GM19023 (cell line): ENCODE results near the gene DIPK1B.
"Not testable (repeated sequence)": the region's sequence is repeated elsewhere in the genome, so short reads cannot be mapped to it uniquely, and the experiment has no call there.

Experiments used
- ATAC-seq: cut with Tn5 transposase; IDR thresholded peaks from one replicate; pipeline ENCODE4 v1.9.1; 2021; ENCODE audit warnings: mild to moderate bottlenecking, moderate library complexity; ENCODE audit not compliant: unreplicated experiment

Gene DIPK1B

DNA sequence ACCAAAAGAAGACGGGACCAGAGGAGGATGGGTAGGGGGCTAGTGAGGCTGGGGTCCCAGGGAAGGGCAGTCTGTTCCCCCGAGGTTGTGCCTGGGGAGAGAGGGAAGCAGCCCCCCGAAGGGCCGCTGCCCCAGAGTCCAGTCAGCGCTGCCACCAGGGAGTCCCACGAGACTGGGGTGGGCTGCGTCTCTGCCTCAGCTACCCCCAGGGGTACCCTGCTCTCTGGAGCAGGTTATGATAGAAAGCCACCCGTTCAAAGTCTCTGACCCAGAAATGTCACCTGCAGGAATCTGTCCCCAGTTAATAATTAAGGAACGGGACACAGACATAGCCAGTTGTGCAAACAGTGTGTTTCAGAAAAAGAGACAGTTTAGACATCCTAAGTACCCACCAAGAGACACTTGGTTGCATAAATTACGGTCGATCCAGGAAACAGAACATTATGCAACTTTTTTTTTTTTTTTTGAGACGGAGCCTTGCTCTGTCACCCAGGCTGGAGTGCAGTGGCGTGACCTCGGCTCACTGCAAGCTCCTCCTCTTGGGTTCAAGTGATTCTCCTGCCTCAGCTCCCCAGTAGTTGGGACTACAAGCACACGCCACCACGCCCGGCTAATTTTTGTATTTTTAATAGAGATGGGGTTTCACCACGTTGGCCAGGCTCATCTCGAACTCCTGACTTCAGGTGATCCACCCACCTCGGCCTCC lies 14.4 kb upstream of the DIPK1B start:
- ATAC-seq: no peak

DNA sequence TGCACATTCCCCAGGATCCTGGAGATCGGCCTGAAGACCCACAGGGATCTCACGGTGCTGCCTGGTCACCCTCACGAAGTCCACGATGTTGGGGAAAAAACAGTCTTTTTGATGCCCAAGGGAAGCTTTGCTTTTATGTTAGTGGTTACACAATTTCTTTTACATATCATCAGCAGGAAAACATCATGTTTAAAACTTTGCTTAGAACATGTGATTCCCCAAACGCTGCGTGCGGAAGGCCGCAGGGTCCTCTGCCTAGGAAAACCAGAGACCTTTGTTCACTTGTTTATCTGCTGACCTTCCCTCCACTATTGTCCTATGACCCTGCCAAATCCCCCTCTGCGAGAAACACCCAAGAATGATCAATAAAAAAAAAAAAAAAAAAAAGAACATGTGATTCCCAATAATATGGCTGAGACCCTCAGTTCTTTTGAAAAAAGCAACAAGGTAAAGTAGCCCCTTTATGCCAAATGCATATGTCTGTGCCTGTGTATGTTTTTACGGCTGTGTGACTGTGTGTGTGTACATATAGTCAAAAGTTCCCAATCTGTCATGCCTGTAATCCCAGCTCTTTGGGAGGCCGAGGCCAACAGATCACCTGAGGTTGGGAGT lies 13.6 kb upstream of the DIPK1B start:
- no peak for ATAC-seq

DNA sequence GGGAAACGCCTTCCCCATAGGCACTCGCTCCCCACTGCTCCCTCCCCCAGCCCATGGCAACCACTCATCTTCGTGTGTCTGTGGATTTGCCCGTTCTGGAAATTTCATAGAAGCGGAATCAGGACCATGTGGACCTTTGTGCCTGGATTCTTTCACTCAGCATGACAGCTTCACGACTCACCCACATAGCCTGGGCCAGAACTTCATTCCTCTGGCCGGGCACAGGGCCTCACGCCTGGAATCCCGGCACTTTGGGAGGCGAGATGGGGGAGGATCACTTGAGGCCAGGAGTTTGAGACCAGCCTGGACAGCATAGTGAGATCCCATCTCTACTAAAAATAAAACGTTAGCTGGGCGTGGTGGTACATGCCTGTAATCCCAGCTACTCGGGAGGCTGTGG lies 12.1 kb upstream of the DIPK1B start:
- no peak for ATAC-seq

DNA sequence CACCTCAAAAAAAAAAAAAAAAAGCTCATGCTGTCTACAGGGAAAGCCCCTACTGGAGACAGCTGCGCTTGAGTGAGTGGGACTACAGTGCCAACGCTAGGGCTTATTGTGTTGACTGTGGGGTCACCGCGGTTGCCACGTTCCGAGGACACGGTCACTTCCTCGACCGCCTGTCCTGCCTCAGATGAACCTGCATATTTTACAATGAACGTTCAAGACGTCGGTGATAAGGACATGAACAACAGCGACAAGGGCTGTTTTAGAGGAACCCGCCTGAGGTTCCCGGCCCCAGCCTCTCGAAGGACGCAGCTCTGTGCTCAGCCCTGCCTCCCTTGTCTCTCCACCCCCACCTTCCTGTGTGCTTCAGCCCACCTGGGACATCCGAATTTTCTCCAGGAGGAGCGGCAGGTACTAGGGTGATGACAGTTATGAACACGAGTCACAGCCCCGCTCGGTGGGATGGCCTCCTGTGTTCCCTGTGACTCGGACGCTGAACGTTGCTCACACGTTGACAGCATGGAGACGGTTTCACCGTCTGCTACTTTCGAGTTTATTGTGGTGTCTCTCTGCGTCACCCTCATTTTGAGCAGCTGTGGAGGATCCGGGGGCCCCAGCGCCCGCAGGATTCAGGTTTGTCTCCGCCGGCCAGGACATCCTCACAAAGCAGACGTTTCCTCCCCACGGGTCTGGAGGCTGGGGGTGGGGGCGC lies 11.3 kb upstream of the DIPK1B start:
- ATAC-seq: peak; percentile 61

DNA sequence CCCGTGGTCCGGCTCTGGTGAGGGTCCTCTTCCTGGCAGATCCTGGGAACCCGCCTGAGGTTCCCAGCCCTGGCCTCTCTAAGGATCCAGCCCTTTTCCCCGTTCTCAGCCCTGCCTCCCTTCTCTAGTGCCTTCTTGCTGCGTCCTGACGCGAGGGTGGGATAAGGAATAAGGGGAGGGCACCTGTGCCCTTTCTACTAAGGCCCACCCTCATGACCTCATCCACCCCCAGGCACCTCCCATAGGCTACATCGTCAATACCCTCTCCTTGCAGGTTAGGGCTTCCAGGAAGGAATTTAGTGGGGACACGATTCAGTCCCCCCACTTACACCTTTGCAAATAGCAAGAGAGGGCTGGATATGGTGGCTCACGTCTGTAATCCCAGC lies 10.7 kb upstream of the DIPK1B start:
- ATAC-seq: no peak

DNA sequence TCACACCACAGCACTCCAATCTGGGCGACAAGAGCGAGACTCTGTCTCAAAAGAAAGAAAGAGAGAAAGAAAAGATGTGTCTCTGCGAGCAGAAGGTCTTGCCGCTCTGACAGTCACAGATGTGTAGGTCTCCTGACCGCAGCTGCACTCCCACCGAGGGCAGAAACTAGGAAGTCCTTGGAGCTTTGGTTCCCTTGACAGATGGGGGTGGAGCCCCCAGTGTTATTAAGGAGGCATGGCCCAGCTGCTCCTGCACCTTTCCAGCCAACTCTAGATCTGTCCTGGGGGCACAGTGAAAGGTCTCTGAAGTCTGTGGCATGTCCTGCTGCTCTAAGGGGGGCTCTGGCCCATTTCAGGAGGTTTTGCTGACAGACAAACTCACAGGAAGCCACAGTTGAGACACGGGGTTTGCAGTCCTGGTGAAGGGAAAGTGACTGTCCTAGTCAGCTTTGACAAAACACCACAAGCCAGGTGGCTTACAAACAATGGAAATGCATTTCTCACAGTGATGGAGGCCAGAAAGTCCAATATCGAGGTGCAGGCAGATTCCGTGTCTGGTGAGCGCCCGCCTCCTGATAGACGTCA lies 9.0 kb upstream of the DIPK1B start:
- no peak for ATAC-seq

DNA sequence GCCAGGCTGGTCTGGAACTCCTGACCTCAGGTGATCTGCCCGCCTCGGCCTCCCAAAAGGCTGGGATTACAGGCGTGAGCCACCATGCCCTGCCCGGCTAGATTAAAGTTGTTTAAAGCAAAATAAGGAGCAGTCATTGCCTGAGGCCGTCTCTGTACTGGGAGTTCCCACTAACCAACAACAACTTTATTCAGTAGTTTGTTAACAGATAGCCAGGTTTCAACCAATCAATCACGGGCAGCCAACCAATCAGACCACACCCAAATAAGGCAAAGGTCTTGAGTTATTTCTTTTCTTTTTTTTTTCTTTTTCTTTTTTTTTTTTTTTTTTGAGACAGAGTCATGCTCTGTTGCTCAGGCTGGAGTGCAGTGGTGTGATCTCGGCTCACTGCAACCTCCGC lies 7.6 kb upstream of the DIPK1B start:
- not testable (repeated sequence) for ATAC-seq

DNA sequence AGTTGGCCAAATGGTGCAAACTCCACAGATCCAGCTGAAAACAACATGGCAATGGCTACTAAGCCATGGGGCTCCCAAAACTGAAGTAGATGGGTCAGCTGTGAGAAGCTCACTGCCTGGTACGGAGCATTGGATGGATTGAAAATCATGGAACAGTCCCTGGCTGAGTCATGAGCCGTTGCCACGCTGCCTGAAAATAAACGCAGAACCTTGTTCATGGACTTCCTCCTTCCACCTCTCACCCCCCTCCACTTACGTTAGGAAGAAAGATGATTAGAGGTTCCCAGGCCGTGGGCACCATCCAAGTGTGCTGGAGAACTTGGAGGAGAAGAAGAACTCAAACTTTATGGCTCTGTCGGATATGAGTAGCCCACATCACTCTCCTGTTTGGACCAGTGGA lies 6.8 kb upstream of the DIPK1B start:
- ATAC-seq: no peak

DNA sequence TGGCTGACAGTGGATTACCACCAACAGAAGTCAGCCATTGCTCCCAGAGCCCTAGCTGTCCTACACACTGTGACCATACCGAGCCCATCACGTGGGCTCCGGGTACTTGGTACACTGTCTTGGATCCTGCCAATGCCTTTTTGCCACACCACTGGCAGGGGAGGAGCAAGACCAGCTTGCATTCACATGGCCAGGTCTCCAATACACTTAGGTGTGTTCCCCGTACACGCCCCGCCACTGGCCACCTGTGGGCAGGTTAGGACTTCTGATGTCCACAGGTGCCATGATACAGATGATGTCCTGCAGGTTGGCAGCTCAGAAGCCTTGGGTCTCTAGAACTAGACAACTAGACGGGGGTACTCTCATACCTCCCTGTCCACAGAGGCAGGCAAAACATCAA lies 5.4 kb upstream of the DIPK1B start:
- no peak for ATAC-seq

DNA sequence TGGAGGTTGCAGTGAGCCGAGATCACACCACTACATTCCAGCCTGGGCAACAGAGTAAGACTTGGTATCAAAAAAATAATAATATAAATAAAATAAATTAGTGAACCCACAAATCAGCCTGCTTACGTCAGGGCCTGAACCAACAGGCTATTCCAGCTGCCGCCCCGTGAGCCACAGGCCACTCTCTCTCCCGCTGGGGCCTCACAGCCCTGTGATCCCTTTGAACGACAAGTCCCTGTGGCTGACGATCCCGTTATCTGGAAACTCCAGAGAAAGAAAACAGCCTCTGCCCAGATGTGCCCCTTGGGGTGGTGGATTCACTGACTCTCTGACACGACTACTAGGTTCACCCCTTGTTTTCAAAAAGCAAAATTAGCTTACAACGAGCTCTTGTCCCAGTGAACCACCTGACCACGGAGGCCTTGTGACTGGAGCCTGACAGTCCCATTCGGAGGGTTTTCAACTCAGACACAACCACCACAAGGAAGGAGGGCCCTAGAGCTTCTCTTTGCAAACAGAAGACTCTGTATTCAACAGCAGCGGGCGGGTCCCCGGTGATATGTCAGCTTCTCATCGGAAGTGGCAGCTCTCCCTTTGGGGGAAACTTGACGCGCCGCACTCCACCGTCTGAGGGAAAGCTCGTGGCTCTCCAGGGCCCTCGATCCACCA lies 4.4 kb upstream of the DIPK1B start:
- ATAC-seq: no peak

DNA sequence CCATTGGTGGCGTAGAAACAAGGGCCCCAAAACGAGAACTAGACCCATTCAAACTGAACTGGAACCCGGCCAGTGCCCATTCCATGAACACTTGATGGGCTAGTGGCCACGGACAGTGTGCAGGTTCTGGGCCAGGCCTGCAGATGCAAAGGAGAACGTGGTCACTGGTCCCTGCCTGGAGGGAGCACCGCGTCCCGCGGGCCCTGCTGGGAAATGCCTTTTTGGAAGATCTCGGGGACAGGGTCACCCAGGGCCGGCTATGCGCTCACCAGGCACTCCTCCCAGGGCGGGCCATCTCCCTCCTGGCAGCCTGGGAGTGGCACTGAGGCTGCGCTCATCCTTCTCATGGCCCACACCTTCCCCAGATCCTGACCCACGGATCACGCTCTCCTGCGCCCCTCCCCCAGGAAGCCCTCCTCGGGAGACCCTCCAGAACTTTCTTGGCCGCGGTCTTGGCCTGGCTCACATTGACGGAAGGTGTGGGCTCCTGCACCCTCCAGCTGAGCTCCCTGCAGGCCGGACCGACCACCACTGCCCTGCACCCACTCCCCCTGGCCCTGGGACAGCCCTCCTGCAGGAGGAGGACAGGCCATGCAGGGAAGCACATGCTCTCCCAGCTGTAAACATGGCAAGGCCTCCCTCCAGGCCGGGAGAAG lies 2.8 kb upstream of the DIPK1B start:
- ATAC-seq: no peak

DNA sequence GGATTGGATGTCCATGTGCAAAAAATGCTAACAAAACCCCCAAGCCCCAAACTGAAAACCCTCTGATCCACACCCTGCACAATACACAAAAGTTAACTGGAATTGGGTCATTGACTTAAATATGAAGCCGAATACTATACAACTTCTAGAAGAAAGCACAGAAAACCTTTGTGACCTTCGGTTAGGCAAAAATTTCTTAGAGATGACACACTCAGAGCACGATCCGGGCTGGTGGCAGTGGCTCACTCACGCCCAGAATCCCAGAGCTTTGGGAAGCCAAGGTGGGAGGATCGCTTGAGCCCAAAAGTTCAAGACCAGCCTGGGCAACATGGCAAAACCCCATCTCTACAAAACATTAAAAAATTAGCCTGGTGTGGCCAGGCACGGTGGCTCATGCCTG lies 1.8 kb upstream of the DIPK1B start:
- no peak for ATAC-seq

DNA sequence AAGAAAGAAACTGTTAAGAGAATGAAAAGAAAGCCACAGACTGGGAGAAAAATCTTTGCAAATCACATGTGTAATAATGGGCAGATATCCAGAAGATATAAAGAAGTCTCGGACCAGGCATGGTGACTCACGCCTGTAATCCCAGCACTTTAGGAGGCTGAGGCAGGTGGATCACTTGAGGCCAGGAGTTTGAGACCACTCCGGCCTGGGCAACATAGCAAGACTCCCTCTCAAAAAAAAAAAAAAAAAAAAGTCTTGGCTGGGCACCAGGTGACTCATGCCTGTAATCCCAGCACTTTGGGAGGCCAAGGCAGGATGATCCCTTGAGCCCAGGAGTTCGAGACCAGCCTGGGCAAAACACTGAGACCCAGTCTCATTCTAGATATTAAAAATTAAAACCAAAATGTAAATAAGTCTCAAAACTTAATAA lies 1.1 kb upstream of the DIPK1B start:
- not testable (repeated sequence) for ATAC-seq

DNA sequence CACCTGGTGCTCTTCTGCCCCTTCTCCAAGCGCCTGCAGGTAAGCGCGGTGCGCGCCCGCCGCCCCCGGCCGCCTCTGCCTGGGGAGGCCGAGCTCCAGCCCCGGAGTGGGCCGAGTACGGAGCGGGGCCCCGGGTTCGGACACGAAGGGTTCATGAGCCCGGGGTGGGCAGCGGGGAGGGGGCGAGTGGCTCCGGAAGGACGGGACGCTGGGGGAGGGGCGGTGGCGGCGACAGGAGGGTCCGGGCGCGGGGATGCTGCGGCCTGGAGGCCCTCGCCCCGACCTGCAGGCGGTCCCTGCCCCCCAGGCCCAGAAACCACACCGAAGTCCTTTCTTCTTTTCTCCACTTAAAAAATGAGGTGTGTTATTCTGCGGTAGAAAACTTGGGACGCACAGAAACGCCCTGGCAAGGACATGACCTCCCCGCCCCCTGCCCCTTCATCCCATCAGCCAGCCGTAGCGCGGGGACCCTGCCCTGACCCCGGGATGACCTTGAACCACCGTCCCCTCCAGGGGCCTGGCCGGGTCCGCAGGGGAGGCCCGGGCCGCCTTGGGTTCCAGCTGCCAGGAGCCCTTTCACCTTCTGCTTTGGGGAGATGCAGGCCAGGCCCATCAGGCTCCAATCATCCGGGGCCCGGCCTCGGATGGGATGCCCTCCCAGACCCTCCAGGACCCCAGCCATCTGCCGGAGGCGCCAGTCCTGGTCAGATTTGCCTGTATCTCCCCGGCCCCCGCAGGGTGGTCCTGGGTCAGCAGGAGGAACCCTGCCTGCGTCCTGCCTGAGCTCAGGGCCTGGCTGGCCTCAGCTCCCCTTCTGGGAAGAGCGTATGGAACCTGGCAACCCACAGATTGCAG lies 545 bp downstream of the DIPK1B start:
- no peak for ATAC-seq

DNA sequence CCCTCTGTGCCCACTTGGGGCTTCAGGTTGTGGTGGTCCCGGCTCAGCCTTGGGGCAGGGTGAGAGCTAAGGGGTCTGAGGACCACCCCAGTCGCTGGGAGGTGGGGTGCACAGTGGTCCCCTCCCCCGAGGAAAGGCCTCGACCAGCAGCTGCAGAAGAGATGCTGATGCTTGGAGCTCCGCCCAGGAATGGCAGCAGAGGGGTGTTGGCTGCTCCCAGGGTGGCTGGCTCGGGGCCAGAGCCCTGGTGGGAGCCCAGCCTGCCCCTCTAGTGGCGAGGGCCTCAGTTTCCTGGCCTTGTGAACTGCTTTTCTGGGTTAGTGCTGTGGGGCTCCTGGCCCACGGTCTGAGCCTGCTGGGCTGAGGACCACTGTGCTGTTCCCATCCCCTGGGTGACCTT lies 1.2 kb downstream of the DIPK1B start:
- ATAC-seq: no peak

DNA sequence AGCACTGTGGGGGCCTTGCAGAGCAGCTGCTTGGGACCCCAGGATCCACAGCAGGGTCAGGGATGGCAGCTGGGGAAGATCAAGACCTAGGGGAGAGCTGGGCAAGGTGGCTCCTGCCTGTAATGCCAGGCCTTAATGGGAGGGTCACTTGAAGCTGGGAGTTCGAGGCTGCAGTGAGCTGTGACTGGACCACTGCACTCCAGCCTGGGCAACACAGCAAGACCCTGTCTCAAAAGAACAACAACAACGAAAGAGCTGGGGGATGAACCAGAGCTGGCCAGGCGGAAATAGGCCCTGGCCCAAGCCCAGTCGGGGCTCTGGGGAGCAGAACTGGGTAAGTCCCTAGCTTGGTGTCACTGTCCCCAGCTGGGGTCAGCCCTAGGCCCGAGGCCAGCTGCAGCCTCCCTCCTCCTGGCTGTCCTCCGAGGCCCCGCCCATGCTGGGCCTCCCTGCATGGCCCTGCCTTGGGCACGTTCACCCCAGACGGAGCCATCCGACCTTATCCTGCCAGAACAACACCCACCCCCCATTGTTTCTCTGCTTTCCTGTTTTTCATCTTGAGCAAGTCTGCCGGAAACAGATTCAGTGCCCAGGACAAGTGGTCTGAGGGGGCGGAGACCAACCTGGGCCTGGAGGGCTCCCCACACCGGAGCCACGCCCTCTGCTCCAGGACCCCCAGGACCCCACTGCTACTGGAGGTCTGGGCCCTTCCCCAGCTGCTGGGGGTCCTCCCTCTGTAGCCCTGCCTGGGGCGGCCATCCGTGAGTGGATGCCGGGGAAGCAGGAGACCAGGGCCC lies 1.9 kb downstream of the DIPK1B start:
- no peak for ATAC-seq

DNA sequence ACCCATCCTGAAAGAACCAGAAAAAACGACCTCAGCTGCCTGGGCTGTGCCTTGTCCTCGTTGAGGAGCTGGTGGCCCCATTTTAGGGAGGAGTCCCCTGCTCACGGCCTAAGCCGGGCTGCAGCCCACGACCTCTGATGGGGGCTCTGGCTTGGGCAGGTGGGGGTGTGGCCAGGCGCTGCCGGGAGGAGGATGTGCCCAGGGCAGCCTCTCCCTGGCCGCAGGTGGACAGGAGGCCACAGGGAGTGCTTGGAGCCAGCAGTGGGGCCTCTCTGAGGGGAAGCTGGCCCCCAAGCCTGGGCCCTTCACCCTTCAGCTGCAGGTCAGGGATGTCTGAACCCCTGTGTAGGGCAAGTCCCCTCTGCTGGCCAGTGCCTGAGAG lies 2.5 kb downstream of the DIPK1B start:
- no peak for ATAC-seq

DNA sequence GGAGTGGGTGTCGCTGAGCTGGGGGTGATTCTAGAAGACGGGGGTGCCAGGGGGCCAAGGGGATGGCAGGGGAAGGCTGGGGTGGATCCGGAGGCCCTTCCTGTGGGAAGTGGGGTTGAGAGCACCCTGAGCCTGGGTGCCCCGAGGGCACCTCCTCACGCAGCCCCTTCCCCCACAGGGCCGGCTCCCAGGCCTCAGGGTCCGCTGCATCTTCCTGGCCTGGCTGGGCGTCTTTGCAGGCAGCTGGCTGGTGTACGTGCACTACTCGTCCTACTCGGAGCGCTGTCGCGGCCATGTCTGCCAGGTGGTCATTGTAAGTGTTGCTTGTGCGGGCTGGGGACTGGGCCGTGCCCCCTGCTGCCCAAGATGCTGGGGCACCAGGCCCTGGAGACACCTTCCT lies 5.0 kb downstream of the DIPK1B start:
- no peak for ATAC-seq
